ENCODE data around the gene BMERB1.
"Not testable (repeated sequence)": the region's sequence is repeated elsewhere in the genome, so short reads cannot be mapped to it uniquely, and the experiment has no call there.

BMERB1 gene

DNA sequence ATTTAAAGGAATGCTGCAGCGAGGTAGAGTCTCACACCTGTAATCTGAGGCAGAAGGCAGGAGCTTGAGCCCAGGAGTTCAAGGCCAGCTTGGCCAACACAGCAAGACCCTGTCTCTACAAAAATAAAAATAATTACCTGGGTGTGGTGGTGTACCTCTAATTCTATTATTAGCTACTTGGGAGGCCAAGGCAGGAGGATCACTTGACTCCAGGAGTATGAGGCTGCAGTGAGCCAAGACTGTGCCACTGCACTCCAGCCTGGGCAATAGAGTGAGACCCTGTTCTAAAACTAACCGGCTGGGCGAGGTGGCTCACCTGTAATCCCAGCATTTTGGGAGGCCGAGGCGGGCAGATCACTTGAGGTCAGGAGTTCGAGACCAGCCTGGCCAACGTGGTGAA is 18.9 kb downstream of the BMERB1 start:
- not testable (repeated sequence) for DNase-seq (ENCODE audit: low read depth, low spot score); H3K4me3 ChIP-seq (ENCODE audit: low read length)

GRCh38 chr16:15454933-15455332 is 20.5 kb downstream of the BMERB1 start:
- H3K4me3 ChIP-seq (ENCODE audit: low read length); DNase-seq (ENCODE audit: low read depth, low spot score): not testable (repeated sequence)

DNA sequence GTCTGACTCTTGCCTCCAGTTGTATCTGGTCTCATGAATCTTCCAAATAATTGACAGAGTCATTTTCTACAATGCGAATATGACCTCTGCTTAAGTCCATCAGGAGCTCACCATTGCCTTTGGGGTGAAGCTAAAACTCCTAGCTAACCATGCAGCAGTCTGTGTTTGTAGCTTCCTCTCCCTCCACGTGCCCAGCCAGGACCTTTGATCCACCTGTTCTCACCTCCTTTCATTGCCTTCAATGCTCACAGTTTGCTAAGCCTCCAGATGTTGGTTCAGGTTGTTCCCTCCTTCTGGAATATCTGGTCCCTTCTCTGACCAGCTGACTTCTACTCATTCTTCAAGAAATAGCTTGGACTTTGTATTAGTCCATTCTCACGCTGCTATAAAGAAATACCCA is 23.0 kb downstream of the BMERB1 start:
- DNase-seq (ENCODE audit: low read depth, low spot score) = no peak
- H3K4me3 ChIP-seq (ENCODE audit: low read length) = no peak overlapping the region

GRCh38 chr16:15457958-15458357 is 23.6 kb downstream of the BMERB1 start:
- DNase-seq (ENCODE audit: low read depth, low spot score) = no peak
- no peak overlapping the region for H3K4me3 ChIP-seq (ENCODE audit: low read length)

DNA sequence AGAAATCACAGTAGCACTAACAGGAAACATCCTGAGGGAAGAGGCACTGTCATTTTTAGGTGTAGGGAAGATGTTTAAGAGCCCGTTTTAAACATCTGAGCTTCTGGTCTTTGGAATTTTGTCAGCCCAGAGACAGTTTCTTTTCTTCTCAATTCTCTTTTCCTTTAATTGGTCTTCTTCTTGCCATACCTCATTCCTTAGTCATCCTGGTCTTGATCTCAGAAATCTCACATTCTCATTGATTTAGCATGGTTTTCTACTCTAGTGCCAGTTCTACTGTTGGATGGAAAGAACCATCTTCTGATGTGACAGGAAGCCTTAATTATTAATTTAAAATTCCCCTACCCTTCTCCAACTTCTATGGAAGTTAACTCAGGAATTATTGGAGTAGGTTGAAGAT is 25.4 kb downstream of the BMERB1 start:
- no peak overlapping the region for H3K4me3 ChIP-seq (ENCODE audit: low read length)
- no peak for DNase-seq (ENCODE audit: low read depth, low spot score)

DNA sequence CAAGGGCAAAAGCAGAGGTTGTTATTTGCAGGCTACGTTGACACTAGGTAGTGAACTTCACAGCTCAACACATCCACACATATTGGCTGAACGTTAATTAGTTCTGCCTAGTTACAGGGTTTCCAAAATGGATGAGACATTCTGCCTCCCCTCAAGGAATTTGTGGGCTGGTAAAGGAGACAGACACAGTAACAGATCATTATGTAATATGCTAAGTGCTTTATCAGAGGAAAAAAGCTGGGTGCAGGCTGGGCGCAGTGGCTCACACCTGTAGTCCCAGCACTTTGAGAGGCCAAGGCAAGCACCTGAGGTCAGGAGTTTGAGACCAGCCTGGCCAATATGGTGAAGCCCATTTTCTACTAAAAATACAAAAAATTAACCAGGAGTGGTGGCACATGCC is 26.2 kb downstream of the BMERB1 start:
- no peak overlapping the region for H3K4me3 ChIP-seq (ENCODE audit: low read length)
- DNase-seq (ENCODE audit: low read depth, low spot score) = no peak

GRCh38 chr16:15461376-15461775 is 27.0 kb downstream of the BMERB1 start:
- H3K4me3 ChIP-seq (ENCODE audit: low read length) = no peak overlapping the region
- no peak for DNase-seq (ENCODE audit: low read depth, low spot score)

GRCh38 chr16:15464401-15465186 is 30.2 kb downstream of the BMERB1 start:
- no peak overlapping the region for H3K4me3 ChIP-seq (ENCODE audit: low read length)
- DNase-seq (ENCODE audit: low read depth, low spot score) = no peak

GRCh38 chr16:15466131-15466530 is 31.7 kb downstream of the BMERB1 start:
- no peak for DNase-seq (ENCODE audit: low read depth, low spot score)
- no peak overlapping the region for H3K4me3 ChIP-seq (ENCODE audit: low read length)

DNA sequence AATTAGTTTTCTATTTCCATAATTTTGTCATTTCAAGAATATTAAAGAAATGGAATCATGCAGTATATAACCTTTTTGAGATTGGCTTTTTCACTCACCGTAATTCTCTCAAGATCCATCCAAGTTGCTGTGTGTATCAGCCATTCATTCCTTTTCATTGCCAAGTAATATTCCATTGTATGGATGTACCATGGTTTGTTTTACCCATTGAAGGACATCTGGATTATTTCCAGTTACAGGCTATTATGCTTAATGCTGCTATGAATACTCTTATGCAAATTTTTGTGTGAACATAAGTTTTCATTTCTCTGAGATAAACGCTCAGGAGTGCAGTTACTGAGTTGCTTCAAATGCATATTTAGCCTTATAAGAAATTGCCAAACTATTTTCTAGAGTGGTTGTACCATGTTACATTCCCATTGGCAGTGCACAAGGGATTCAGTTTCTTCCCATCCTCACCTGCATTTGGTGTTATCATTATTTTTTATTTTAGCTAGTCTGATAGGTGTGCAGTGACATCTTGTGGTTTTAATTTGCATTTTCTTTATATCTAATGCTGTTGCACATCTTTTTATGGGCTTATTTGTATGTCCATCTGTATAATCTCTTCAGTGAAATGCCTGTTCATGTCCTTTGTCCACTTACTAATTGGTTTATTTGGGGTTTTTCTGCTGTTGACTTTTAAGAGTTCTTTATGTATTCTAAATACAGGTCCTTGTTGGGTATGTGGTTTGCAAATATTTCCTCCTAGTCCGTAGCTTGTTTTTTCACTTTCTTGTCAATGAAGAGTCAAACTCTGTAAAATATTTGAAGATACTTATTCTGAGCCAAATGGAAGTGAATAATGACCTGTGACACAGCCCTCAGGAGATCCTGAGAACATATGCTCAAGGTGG is 32.7 kb downstream of the BMERB1 start:
- no peak for DNase-seq (ENCODE audit: low read depth, low spot score)
- no peak overlapping the region for H3K4me3 ChIP-seq (ENCODE audit: low read length)

GRCh38 chr16:15476971-15477370 is 42.6 kb downstream of the BMERB1 start:
- DNase-seq (ENCODE audit: low read depth, low spot score); H3K4me3 ChIP-seq (ENCODE audit: low read length): not testable (repeated sequence)

GRCh38 chr16:15477802-15478201 is 43.4 kb downstream of the BMERB1 start:
- no peak overlapping the region for H3K4me3 ChIP-seq (ENCODE audit: low read length)
- DNase-seq (ENCODE audit: low read depth, low spot score) = no peak

DNA sequence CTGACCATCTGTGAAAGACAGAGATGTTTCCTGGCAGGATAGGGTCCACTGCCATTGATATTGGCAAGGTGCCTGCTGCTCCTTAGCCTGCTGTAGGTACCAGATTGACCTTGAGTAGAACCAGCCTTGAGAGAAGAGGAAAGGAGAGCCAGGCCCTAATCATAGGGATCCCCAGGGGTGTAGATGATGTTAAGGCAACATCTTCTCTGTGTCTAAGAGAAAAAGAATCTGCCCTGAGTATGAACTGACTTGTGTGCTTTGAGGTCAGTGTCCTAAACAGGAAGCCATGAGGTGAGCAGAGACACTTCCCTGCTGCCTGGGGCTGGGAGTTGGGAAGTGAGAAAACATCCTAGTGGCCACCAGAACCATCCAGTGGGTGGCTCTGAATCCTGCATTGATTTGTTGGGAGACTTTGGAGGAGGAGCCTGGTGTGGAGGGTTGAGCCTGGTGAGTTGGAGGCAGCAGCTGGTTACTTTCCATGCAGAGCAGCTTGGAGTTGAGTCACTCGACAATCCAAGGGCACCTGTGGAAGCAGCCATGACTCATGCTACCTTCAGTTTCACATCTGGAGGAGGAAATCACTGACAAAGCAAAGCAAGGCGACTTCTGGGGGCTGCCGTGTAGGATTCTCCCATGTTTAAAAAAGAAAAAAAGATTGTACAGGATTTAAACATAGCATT is 47.8 kb downstream of the BMERB1 start:
- no peak overlapping the region for H3K4me3 ChIP-seq (ENCODE audit: low read length)
- DNase-seq (ENCODE audit: low read depth, low spot score) = no peak

- no peak for DNase-seq (ENCODE audit: low read depth, low spot score)
- H3K4me3 ChIP-seq (ENCODE audit: low read length) = no peak overlapping the region
Measured at GRCh38 chr16:15482748-15483298, 48.4 kb downstream of the BMERB1 start.

- H3K4me3 ChIP-seq (ENCODE audit: low read length) = no peak overlapping the region
- DNase-seq (ENCODE audit: low read depth, low spot score) = no peak
Measured at GRCh38 chr16:15483857-15484256, 49.5 kb downstream of the BMERB1 start.

GRCh38 chr16:15484662-15485061 is 50.3 kb downstream of the BMERB1 start:
- no peak for DNase-seq (ENCODE audit: low read depth, low spot score)
- no peak overlapping the region for H3K4me3 ChIP-seq (ENCODE audit: low read length)

DNA sequence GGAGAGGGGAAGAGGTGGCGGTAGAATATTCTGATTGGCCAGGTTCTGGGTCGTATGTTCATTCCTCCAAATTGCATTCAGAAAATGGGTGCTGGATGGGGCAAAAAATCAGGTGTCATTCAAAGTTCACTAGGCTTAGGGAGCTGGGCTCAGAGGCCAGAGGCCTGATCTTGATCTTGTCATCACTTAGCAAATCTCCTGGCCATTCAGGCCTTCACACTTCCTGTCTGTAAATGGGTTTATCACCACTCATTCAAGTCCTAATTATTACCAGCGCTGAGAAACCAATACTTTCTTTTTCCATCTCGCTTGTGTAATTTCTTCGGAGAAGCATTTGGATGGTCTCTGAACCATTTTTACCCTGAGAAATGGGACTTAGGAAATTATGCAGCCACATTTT is 50.8 kb downstream of the BMERB1 start:
- no peak for DNase-seq (ENCODE audit: low read depth, low spot score)
- H3K4me3 ChIP-seq (ENCODE audit: low read length) = no peak overlapping the region

- no peak overlapping the region for H3K4me3 ChIP-seq (ENCODE audit: low read length)
- DNase-seq (ENCODE audit: low read depth, low spot score) = no peak
Measured at GRCh38 chr16:15486661-15487060, 52.3 kb downstream of the BMERB1 start.

All from Jurkat, Clone E6-1 (cell line).